Activated T-cell treated with anti-CD3 and anti-CD28 coated beads, Interleukin-2, amount 50 U/mL, for 48 hours (primary cell): ENCODE results near the gene KIAA1614.

Experiments
- DNase-seq, 2 experiments: peaks; one replicate each; pipeline ENCODE4 v3.0.0-alpha.2; 2020

KIAA1614 gene

GRCh38 chr1:180925471-180926051 lies 12.9 kb downstream of the KIAA1614 start:
- no peak for DNase-seq

- peak; percentile 35 to 53 for DNase-seq
Observed at GRCh38 chr1:180926164-180926981, 13.7 kb downstream of the KIAA1614 start.

GRCh38 chr1:180927348-180927747 lies 14.7 kb downstream of the KIAA1614 start:
- no peak for DNase-seq

GRCh38 chr1:180927841-180928240 lies 15.1 kb downstream of the KIAA1614 start:
- DNase-seq, result no peak

- no peak for DNase-seq
Observed at GRCh38 chr1:180928331-180929230, 15.9 kb downstream of the KIAA1614 start.

GRCh38 chr1:180929389-180929788 lies 16.7 kb downstream of the KIAA1614 start:
- no peak for DNase-seq

GRCh38 chr1:180930687-180931086 lies 18.0 kb downstream of the KIAA1614 start:
- no peak for DNase-seq

GRCh38 chr1:180931529-180931928 lies 18.8 kb downstream of the KIAA1614 start:
- DNase-seq, result no peak

GRCh38 chr1:180932378-180932777 lies 19.7 kb downstream of the KIAA1614 start:
- no peak for DNase-seq

- DNase-seq, result no peak
Observed at GRCh38 chr1:180933141-180933540, 20.4 kb downstream of the KIAA1614 start.

- DNase-seq, result no peak
Observed at GRCh38 chr1:180934563-180934962, 21.9 kb downstream of the KIAA1614 start.

- DNase-seq, result no peak
Observed at GRCh38 chr1:180935326-180936109, 22.8 kb downstream of the KIAA1614 start.

GRCh38 chr1:180936110-180937011 lies 23.7 kb downstream of the KIAA1614 start:
- DNase-seq, result no peak

- DNase-seq, result no peak
Observed at GRCh38 chr1:180937012-180937372, 24.3 kb downstream of the KIAA1614 start.

GRCh38 chr1:180937624-180938225 lies 25.0 kb downstream of the KIAA1614 start:
- no peak for DNase-seq

- no peak for DNase-seq
Observed at GRCh38 chr1:180939073-180939710, 26.5 kb downstream of the KIAA1614 start.

- DNase-seq, result no peak
Observed at GRCh38 chr1:180939711-180940103, 27.0 kb downstream of the KIAA1614 start.

GRCh38 chr1:180940445-180940844 lies 27.7 kb downstream of the KIAA1614 start:
- no peak for DNase-seq

GRCh38 chr1:180941518-180942275 lies 29.0 kb downstream of the KIAA1614 start:
- no peak for DNase-seq

GRCh38 chr1:180945151-180945550 lies 32.5 kb downstream of the KIAA1614 start:
- no peak for DNase-seq
